CD14-positive monocyte (primary cell): ENCODE results near the gene CTSH. TPM values are rescaled to one million over a fixed set of nuclear protein-coding genes. Genes with fewer than 3 reads are reported as not detected.

Source experiments
- DNase-seq, 3 donors: peaks; one replicate each; pipeline ENCODE4 v3.0.0-alpha.2; 2011 to 2022
- H2AFZ ChIP-seq: 2 replicates; pipeline ENCODE4 v1.6.0; 2012; ENCODE audit warnings: mild to moderate bottlenecking, low read depth, low read length, inconsistent platforms; ENCODE audit not compliant: insufficient read depth, poor library complexity, severe bottlenecking
- H3K27ac ChIP-seq, 2 donors: 1 replicate in 1 of 2; 2 replicates in 1 of 2; pipeline ENCODE4 v1.5.1; 2012 to 2013; ENCODE audit warnings: low read length in 2 of 2, control low read depth in 1 of 2, inconsistent platforms in 1 of 2, low read depth in 1 of 2, mild to moderate bottlenecking in 1 of 2
- H3K27me3 ChIP-seq, 2 donors: one replicate each; pipeline versions ENCODE4 v1.6.0 to v1.6.1; 2011 to 2013; ENCODE audit warnings: low read length in 2 of 2; ENCODE audit not compliant: control insufficient read depth in 2 of 2, insufficient read depth in 2 of 2
- H3K36me3 ChIP-seq, 2 donors: replicated peaks in 1 of 2; 1 replicate in 1 of 2; 2 replicates in 1 of 2; pipeline versions ENCODE4 v1.5.1 to v1.6.1; 2012 to 2013; ENCODE audit warnings: low read length in 2 of 2, control low read depth in 1 of 2, inconsistent platforms in 1 of 2, mild to moderate bottlenecking in 1 of 2; ENCODE audit not compliant: insufficient read depth in 2 of 2, control insufficient read depth in 1 of 2
- H3K4me1 ChIP-seq, 2 donors: 1 replicate in 1 of 2; 2 replicates in 1 of 2; pipeline versions ENCODE4 v1.5.1 to v1.6.1; 2012 to 2013; ENCODE audit warnings: low read length in 2 of 2, control low read depth in 1 of 2, inconsistent platforms in 1 of 2, mild to moderate bottlenecking in 1 of 2, moderate library complexity in 1 of 2; ENCODE audit not compliant: insufficient read depth in 2 of 2, control insufficient read depth in 1 of 2
- H3K4me2 ChIP-seq: replicated peaks from 2 replicates; pipeline ENCODE3; 2012; ENCODE audit warnings: low read length, moderate library complexity, mild to moderate bottlenecking; ENCODE audit not compliant: poor library complexity, severe bottlenecking; ENCODE audit errors: extremely low read depth
- H3K4me3 ChIP-seq, 3 experiments: fragments of 200-600 bp in 1 of 3; sonication (generic) in 1 of 3; replicated peaks in 1 of 3; 1 replicate in 2 of 3; 2 replicates in 1 of 3; pipeline ENCODE4 v1.5.1; 2011 to 2013; ENCODE audit warnings: low read length in 3 of 3, mild to moderate bottlenecking in 3 of 3, control low read depth in 2 of 3, low read depth in 2 of 3, inconsistent platforms in 1 of 3, moderate library complexity in 1 of 3
- H3K79me2 ChIP-seq: 2 replicates; pipeline ENCODE4 v1.6.0; 2012; ENCODE audit warnings: mild to moderate bottlenecking, control low read depth, inconsistent platforms, low read length, moderate library complexity; ENCODE audit not compliant: insufficient read depth
- H3K9ac ChIP-seq: 2 replicates; pipeline ENCODE4 v1.6.0; 2017; ENCODE audit warnings: low read length, mild to moderate bottlenecking; ENCODE audit not compliant: insufficient read depth, poor library complexity, severe bottlenecking
- H3K9me3 ChIP-seq, 2 donors: replicated peaks in 1 of 2; 1 replicate in 1 of 2; 2 replicates in 1 of 2; pipeline versions ENCODE4 v1.5.1 to v1.6.1; 2012 to 2013; ENCODE audit warnings: low read length in 2 of 2, control low read depth in 1 of 2; ENCODE audit not compliant: control insufficient read depth in 1 of 2, insufficient read depth in 1 of 2
- H4K20me1 ChIP-seq: 2 replicates; pipeline ENCODE4 v1.6.0; 2012; ENCODE audit warnings: mild to moderate bottlenecking, low read length, control low read depth, moderate library complexity; ENCODE audit not compliant: insufficient read depth
- H3K27ac Mint-ChIP-seq, 7 donors: one replicate each; pipeline ENCODE4 v1.8.0; 2020; ENCODE audit warnings: mild to moderate bottlenecking in 7 of 7, mixed read lengths in 7 of 7, moderate library complexity in 6 of 7, inconsistent platforms in 2 of 7
- H3K27me3 Mint-ChIP-seq, 3 donors: one replicate each; pipeline ENCODE4 v1.8.0; 2021 to 2022; ENCODE audit warnings: low read depth in 3 of 3, mild to moderate bottlenecking in 3 of 3, mixed read lengths in 3 of 3, moderate library complexity in 3 of 3, inconsistent platforms in 1 of 3
- H3K36me3 Mint-ChIP-seq, 2 donors: one replicate each; pipeline ENCODE4 v1.8.0; 2020; ENCODE audit warnings: mixed read lengths in 2 of 2, inconsistent platforms in 1 of 2, mild to moderate bottlenecking in 1 of 2
- H3K4me1 Mint-ChIP-seq: one replicate; pipeline ENCODE4 v1.8.0; 2020; ENCODE audit warnings: mild to moderate bottlenecking, mixed read lengths
- H3K4me3 Mint-ChIP-seq, 2 donors: one replicate each; pipeline ENCODE4 v1.8.0; 2020; ENCODE audit warnings: mild to moderate bottlenecking in 2 of 2, mixed read lengths in 2 of 2, moderate library complexity in 1 of 2
- H3K9me3 Mint-ChIP-seq, 7 donors: one replicate each; pipeline ENCODE4 v1.8.0; 2020 to 2022; ENCODE audit warnings: mixed read lengths in 7 of 7, mild to moderate bottlenecking in 6 of 7, moderate library complexity in 6 of 7, inconsistent platforms in 2 of 7
- CTCF ChIP-seq: fragments of 200-600 bp; IDR thresholded peaks from one replicate; pipeline ENCODE4 v1.8.0; 2022; ENCODE audit warnings: antibody characterized with exemption, mild to moderate bottlenecking
- WGBS: methylation state at CpG from one replicate; pipeline ENCODE4 v1.1.5; 2013; ENCODE audit warnings: missing lambda C conversion rate; ENCODE audit not compliant: insufficient coverage; 5-methylcytosine and 5-hydroxymethylcytosine counted together
- intact Hi-C, 2 donors: fragments of 100-400 bp; cut with micrococcal nuclease; formaldehyde crosslinking; loops; one replicate each; pipeline versions ENCODE4 v1.15.0 to v1.15.1; 2023
- polyA plus RNA-seq, 3 donors: library from polyadenylated mRNA; depleted of rRNA in 1 of 3; unstranded in 2 of 3; stranded (reverse) in 1 of 3; fragments of 300-500 nt in 2 of 3; fragments of >200 nt in 1 of 3; fragmentation: Illumina TruSeq in 2 of 3; gene quantifications; 1 replicate in 2 of 3; 2 replicates in 1 of 3; pipeline ENCODE4 v1.2.3, GENCODE V29; 2012 to 2021

CTSH gene
- polyA plus RNA-seq, 3 donors, result 555 to 884 (median 756) TPM

DNA sequence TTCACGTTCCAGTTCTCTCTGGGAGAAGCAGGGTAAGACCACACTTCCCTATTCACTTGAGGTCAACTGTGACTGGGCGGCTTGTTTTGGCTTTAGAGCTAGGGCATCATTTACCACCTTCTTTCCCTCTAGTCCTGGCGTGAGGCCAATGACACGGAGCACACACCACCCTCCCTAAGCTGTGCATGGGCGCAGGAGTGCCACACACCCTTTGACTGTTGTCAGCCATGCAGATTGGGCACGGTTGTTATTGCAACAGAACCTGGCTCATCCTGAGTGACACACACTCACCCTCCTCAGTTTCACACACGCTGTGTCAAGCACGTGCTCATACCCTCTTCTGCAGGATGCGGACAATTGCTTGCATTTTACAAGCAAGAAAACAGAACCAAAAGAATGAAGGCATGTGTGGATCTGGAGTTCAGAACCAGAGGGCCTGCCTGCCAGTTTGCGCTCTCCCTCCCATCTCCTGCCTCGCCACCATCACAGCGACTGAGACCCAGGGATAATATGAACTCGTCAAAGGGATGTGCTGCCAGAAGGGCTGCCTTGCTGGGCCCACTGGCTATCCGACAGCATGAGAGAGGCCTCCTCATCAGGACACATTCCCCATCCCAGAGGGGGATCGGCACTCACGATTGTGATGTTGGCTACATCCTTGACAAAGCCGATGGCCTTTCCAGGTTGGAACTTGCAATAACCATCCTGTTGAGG is 17.6 kb downstream of the CTSH start:
- H2AFZ ChIP-seq, result no peak overlapping the region
- peaks cover 48% of the 10 kb centered on the region for H3K4me1 Mint-ChIP-seq
- peak overlapping the region; percentile 78 to 90 (median 88) for H3K27ac Mint-ChIP-seq
- peaks cover 0 to 2% (median 0%) of the 10 kb centered on the region in 3 donors for H3K27me3 Mint-ChIP-seq
- peaks cover 87 to 99% of the 10 kb centered on the region in 2 donors for H3K36me3 Mint-ChIP-seq
- H3K9me3 Mint-ChIP-seq, result peaks cover 0 to 4% (median 0%) of the 10 kb centered on the region in 7 donors
- H3K4me1 ChIP-seq, result peaks cover 51 to 54% of the 10 kb centered on the region in 2 donors
- H3K4me3 ChIP-seq, result no peak overlapping the region
- no peak overlapping the region for H3K4me3 Mint-ChIP-seq
- no peaks in the 10 kb centered on the region for H3K27me3 ChIP-seq
- H3K36me3 ChIP-seq, result peaks cover 88 to 96% of the 10 kb centered on the region in 2 donors
- H3K9ac ChIP-seq, result no peak overlapping the region
- no peak overlapping the region for H3K4me2 ChIP-seq
- no peaks in the 10 kb centered on the region for H3K9me3 ChIP-seq
- TF ChIP-seq CTCF, result no peak
- H4K20me1 ChIP-seq, result peaks cover 87% of the 10 kb centered on the region
- DNase-seq, result peak; percentile 85 to 95 (median 85)
- WGBS, result 46% methylated on average over 13 of the region's 17 CpGs
- peaks cover 57% of the 10 kb centered on the region for H3K79me2 ChIP-seq
- H3K27ac ChIP-seq, result peak overlapping the region; percentile 72 to 80
- intact Hi-C loops, result no loop called here

DNA sequence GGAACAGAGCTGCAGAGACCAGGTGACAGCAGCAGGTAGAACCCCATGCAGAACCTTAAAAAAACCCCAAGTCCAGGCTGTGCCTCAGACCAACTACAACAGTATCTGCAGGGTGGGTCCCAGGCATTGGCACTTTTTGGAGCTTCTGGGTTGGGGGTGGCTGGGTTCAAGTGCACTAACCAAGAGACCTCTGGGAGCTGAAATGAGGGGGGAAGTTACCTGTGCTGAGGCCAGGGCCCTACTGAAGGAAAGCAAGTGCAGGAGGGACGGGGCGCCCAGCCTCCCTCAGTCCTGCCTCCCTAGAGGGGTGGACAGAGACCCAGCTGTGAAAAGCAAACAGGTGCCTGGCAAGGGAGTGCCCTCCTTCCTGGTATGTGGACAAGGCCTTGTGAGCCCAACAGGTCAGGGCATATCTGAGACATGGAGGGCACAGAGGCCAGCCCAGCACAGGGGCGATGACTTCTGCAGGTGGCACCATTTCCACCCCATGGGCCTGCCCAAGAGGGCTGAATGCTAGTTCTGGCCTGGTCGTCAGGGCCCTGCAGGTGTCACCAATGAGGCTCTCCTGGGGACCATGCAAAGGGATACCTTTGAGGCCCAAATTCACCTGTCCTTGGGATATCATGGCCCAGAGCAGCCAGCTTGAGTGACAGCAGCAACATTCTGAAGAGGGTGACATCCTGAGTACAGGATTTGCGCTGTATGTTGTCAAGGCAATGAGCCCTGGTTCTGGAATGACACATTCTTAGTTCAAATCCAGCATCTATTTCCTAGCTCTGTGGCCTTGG is 18.7 kb downstream of the CTSH start:
- H4K20me1 ChIP-seq, result peaks cover 87% of the 10 kb centered on the region
- Mint-ChIP-seq H3K27me3 (peaks cover 0 to 2% (median 0%) of the 10 kb centered on the region in 3 donors), H3K36me3 (peaks cover 87 to 99% of the 10 kb centered on the region in 2 donors), H3K9me3 (peaks cover 0 to 4% (median 0%) of the 10 kb centered on the region in 7 donors), H3K4me3 (no peak overlapping the region), H3K4me1 (peaks cover 49% of the 10 kb centered on the region), H3K27ac (peak overlapping the region; percentile 45 to 90 (median 80))
- no peak overlapping the region for H2AFZ ChIP-seq
- H3K4me1 ChIP-seq, result peaks cover 51 to 54% of the 10 kb centered on the region in 2 donors
- H3K36me3 ChIP-seq, result peaks cover 88 to 96% of the 10 kb centered on the region in 2 donors
- peaks cover 51% of the 10 kb centered on the region for H3K79me2 ChIP-seq
- WGBS, result 93% methylated on average over 4 of the region's 5 CpGs
- H3K9ac ChIP-seq, result no peak overlapping the region
- peak overlapping the region; percentile 16 to 80 for H3K27ac ChIP-seq
- H3K9me3 ChIP-seq, result no peaks in the 10 kb centered on the region
- H3K27me3 ChIP-seq, result no peaks in the 10 kb centered on the region
- H3K4me2 ChIP-seq, result no peak overlapping the region
- no peak overlapping the region for H3K4me3 ChIP-seq
- TF ChIP-seq CTCF, result no peak
- intact Hi-C loops, result no loop called here
- no peak for DNase-seq
